GM23338 (cell line): Measurements from ENCODE around the gene IQCE.

Source experiments
- CTCF ChIP-seq, 2 experiments: fragments of 200-600 bp in 1 of 2; sonication (generic) in 1 of 2; conservative IDR thresholded peaks; 2 replicates each; pipeline versions ENCODE4 v1.5.1 to v1.6.1; 2016 to 2017; ENCODE audit warnings: antibody characterized with exemption in 2 of 2, low read depth in 2 of 2, mild to moderate bottlenecking in 2 of 2, moderate library complexity in 1 of 2
- EZH2 ChIP-seq: fragments of 200-600 bp; sonication (generic); IDR thresholded peaks from one replicate; pipeline ENCODE4 v1.8.0; 2017; ENCODE audit warnings: antibody characterized with exemption, mild to moderate bottlenecking, low read depth; ENCODE audit not compliant: unreplicated experiment
- EZH2phosphoT487 ChIP-seq: fragments of 200-600 bp; sonication (generic); IDR thresholded peaks from one replicate; pipeline ENCODE4 v1.8.1; 2018; ENCODE audit warnings: antibody characterized with exemption; ENCODE audit not compliant: unreplicated experiment
- POLR2AphosphoS5 ChIP-seq: IDR thresholded peaks from 2 replicates; pipeline ENCODE4 v1.6.1; 2016; ENCODE audit warnings: antibody characterized with exemption, low read depth
- REST ChIP-seq: IDR thresholded peaks from one replicate; pipeline ENCODE4 v1.6.1; 2018; ENCODE audit warnings: antibody characterized with exemption; ENCODE audit not compliant: unreplicated experiment

- TF ChIP-seq CTCF (conservative IDR thresholded peaks at IDR 0.05; ENCODE audit: low read depth in 2 of 2) (no peak), REST (no peak), EZH2 (no peak), EZH2phosphoT487 (no peak), POLR2AphosphoS5 (no peak; the same call in none of the 2 replicates)
These were observed 103.7 kb downstream of the IQCE start for GRCh38 chr7:2662273-2663120.
